RWPE1 (cell line): ENCODE measurements around the gene AHSA1.

Experiments
- CTCF ChIA-PET: fragments of 350-600 bp; sonication (Branson Sonifier 250); formaldehyde crosslinking; extraction: SDS; loops from one replicate; lab custom pipeline; 2021; lab: Yijun Ruan, JAX
- POLR2A ChIA-PET: fragments of 400-600 bp; formaldehyde crosslinking; extraction: SDS; loops from one replicate; lab custom pipeline; 2020; ENCODE audit warnings: antibody characterized with exemption; ENCODE audit not compliant: low non-redundant PET; lab: Yijun Ruan, JAX
- DNase-seq: peaks from one replicate; pipeline ENCODE4 v3.0.0; 2012; ENCODE audit warnings: low spot score
- H3K27ac ChIP-seq: fragments of 450-650 bp; 2 replicates; pipeline ENCODE4 v1.5.1; 2017
- TF ChIP-seq, protein P1 (sequence below): fragments of 450-650 bp; conservative IDR thresholded peaks from 2 replicates; pipeline ENCODE4 v1.5.1; 2017; ENCODE audit warnings: low read depth, mild to moderate bottlenecking

Gene AHSA1

GRCh38 chr14:77503138-77503537 lies 45.2 kb downstream of the AHSA1 start:
- POLR2A ChIA-PET = no interaction called here
- TF ChIP-seq, protein P1, sequence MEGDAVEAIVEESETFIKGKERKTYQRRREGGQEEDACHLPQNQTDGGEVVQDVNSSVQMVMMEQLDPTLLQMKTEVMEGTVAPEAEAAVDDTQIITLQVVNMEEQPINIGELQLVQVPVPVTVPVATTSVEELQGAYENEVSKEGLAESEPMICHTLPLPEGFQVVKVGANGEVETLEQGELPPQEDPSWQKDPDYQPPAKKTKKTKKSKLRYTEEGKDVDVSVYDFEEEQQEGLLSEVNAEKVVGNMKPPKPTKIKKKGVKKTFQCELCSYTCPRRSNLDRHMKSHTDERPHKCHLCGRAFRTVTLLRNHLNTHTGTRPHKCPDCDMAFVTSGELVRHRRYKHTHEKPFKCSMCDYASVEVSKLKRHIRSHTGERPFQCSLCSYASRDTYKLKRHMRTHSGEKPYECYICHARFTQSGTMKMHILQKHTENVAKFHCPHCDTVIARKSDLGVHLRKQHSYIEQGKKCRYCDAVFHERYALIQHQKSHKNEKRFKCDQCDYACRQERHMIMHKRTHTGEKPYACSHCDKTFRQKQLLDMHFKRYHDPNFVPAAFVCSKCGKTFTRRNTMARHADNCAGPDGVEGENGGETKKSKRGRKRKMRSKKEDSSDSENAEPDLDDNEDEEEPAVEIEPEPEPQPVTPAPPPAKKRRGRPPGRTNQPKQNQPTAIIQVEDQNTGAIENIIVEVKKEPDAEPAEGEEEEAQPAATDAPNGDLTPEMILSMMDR = no peak
- CTCF ChIA-PET = interaction anchor here (0.6 kb wide), 2 partner anchors 42 to 96 kb away, joined by 3 read pairs; no protein-coding TSS in a partner anchor
- DNase-seq = no peak
- no peak overlapping the region for H3K27ac ChIP-seq

DNA sequence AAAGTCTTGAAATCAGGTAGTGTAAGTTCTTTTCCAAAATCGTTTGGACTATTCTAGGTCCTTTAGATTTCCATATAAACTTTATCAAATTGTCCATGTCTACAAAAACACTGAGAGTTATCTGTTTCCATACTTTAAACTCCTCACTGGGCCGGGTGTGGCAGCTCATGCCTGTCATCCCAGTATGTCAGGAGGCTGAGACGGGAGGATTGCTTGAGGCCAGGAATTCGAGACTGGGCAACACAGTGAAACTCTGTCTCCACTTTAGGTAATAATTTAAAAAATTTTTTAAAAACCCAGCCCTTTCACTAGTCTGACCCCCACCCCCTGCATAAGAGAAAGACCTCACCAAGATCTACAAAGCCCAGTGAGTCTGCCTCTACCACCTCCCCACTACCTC lies 47.1 kb downstream of the AHSA1 start:
- H3K27ac ChIP-seq = no peak overlapping the region
- ChIA-PET CTCF (interaction anchor here (1.2 kb wide), 1 partner anchor 18 kb away, joined by 3 read pairs; no protein-coding TSS in a partner anchor), POLR2A (no interaction called here)
- no peak for DNase-seq
- TF ChIP-seq, protein P1 = no peak

DNA sequence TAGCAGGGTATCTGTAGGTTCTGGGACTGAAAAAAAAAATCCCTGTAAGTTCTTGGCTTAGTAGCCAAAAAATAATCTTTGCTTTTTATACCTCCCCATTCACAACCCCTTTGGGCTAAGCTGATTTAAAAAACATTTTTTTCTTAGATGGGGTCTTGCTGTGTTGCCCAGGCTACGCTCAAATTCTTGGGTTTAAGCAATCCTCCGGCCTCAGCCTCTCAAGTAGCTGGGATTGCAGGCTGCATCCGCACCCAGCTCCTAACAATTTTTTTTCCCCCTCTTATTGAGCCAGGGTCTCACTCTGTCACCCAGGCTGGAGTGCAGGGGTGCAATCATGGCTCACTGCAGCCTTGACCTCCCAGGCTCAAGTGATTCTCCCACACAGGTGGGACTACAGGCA lies 49.9 kb downstream of the AHSA1 start:
- CTCF ChIA-PET = interaction anchor here (0.5 to 0.6 kb wide), 2 partner anchors 9 to 11 kb away, joined by 3 read pairs; partner anchors contain the start of gene ISM2
- no peak for DNase-seq
- TF ChIP-seq, protein P1 = no peak
- POLR2A ChIA-PET = no interaction called here
- H3K27ac ChIP-seq = no peak overlapping the region

DNA sequence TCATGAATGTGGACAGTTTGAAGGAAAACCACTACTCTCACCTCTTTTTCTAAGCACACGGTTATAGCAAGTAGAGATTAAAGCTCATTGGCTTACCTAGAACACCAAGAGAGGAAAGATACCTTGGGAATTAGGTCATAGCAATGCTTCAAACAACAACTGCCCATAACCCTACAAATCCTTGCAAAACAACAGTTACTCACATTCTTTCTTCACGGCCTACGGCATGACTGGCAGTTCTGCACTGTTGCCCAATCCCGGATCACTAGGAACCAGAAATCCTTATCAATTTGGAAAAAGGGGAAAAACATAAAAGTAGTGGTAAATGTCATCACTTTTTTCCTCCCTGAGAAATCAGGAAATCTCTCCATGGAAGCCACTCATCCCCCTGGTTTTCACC lies 50.4 kb downstream of the AHSA1 start:
- ChIA-PET POLR2A (no interaction called here), CTCF (no interaction called here)
- H3K27ac ChIP-seq = no peak overlapping the region
- peak; percentile 75 for DNase-seq
- TF ChIP-seq, protein P1 = no peak

GRCh38 chr14:77508876-77509275 lies 51.0 kb downstream of the AHSA1 start:
- no peak for DNase-seq
- ChIA-PET POLR2A (no interaction called here), CTCF (interaction anchor here (1.0 kb wide), 1 partner anchor 15 kb away, joined by 3 read pairs; no protein-coding TSS in a partner anchor)
- H3K27ac ChIP-seq = no peak overlapping the region
- TF ChIP-seq, protein P1 = no peak

GRCh38 chr14:77509366-77509765 lies 51.5 kb downstream of the AHSA1 start:
- H3K27ac ChIP-seq = no peak overlapping the region
- no peak for DNase-seq
- ChIA-PET CTCF (interaction anchor here (1.0 kb wide), 1 partner anchor 14 kb away, joined by 3 read pairs; no protein-coding TSS in a partner anchor), POLR2A (no interaction called here)
- TF ChIP-seq, protein P1 = no peak
